Nephron (organoid): ENCODE measurements around the gene HOMER2.

Experiments used
- H3K27ac Mint-ChIP-seq, 3 experiments: 2 replicates each; pipeline ENCODE4 v1.8.0; 2020; ENCODE audit warnings: mixed read lengths in 3 of 3, mild to moderate bottlenecking in 2 of 3, moderate library complexity in 1 of 3
- H3K27me3 Mint-ChIP-seq: 2 replicates; pipeline ENCODE4 v1.8.0; 2021; ENCODE audit warnings: low read depth, mild to moderate bottlenecking, moderate library complexity, mixed read lengths
- H3K36me3 Mint-ChIP-seq: 2 replicates; pipeline ENCODE4 v1.8.0; 2020; ENCODE audit warnings: low read depth, mixed read lengths
- H3K4me1 Mint-ChIP-seq: 2 replicates; pipeline ENCODE4 v1.8.0; 2020; ENCODE audit warnings: mixed read lengths
- H3K4me3 Mint-ChIP-seq, 3 experiments: 2 replicates each; pipeline ENCODE4 v1.8.0; 2020; ENCODE audit warnings: mild to moderate bottlenecking in 3 of 3, mixed read lengths in 3 of 3, moderate library complexity in 2 of 3
- H3K9me3 Mint-ChIP-seq: 2 replicates; pipeline ENCODE4 v1.8.0; 2020; ENCODE audit warnings: mixed read lengths
- CTCF ChIP-seq, 3 experiments: fragments of 200-600 bp; sonication (generic); IDR thresholded peaks; one replicate each; pipeline ENCODE4 v1.5.0; 2021; ENCODE audit warnings: antibody characterized with exemption in 3 of 3; ENCODE audit not compliant: unreplicated experiment in 3 of 3

HOMER2 gene

GRCh38 chr15:82799183-82799841, 153.2 kb downstream of the HOMER2 start:
- peaks cover 2% of the 10 kb centered on the region for H3K36me3 Mint-ChIP-seq
- H3K27ac Mint-ChIP-seq: no peak overlapping the region
- peaks cover 2% of the 10 kb centered on the region for H3K9me3 Mint-ChIP-seq
- H3K4me3 Mint-ChIP-seq: no peak overlapping the region
- peaks cover 8% of the 10 kb centered on the region for H3K4me1 Mint-ChIP-seq
- no peaks in the 10 kb centered on the region for H3K27me3 Mint-ChIP-seq
- no peak for TF ChIP-seq CTCF (IDR thresholded peaks at IDR 0.05; ENCODE audit: unreplicated experiment in 3 of 3)
